ENCODE data around the gene PSMG1.

Gene PSMG1

DNA sequence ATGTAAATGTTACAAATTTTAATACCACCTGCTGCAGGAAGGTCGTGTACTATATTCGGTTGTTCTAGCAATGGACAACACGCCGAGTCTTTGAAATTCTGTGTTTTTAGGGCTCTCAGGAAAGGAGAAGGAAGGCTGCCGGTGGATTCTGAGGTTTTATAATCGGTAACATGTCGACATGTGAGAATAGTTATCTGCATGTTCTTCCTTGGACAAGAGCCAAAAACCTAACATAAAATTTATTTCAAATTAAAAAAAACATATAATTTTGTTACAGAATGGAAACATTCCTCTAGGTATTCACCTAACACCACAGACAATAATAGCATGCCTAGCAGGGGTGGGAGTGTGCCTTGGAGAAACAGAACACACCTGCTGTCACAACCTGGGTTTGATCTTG, 4.8 kb downstream of the PSMG1 start:
- Histone ChIP-seq H3K36me3 (ENCODE audit: control insufficient read depth, insufficient read depth, low read length) (peaks cover 12% of the 10 kb centered on the region), H3K27me3 (ENCODE audit: control insufficient read depth, insufficient read depth, low read length, poor library complexity, severe bottlenecking) (no peaks in the 10 kb centered on the region), H3K4me1 (ENCODE audit: control insufficient read depth, insufficient read depth, low read length) (peaks cover 6% of the 10 kb centered on the region), H3K27ac (ENCODE audit: insufficient read depth, low read depth, low read length, poor library complexity, severe bottlenecking) (no peak overlapping the region), H3K4me3 (ENCODE audit: insufficient read depth, low read depth, low read length) (no peak overlapping the region), H3K9me3 (ENCODE audit: control insufficient read depth, low read length) (no peaks in the 10 kb centered on the region)
- 95 to 97% methylated on average over 6 to 7 of the region's 7 CpGs for WGBS, 2 experiments

DNA sequence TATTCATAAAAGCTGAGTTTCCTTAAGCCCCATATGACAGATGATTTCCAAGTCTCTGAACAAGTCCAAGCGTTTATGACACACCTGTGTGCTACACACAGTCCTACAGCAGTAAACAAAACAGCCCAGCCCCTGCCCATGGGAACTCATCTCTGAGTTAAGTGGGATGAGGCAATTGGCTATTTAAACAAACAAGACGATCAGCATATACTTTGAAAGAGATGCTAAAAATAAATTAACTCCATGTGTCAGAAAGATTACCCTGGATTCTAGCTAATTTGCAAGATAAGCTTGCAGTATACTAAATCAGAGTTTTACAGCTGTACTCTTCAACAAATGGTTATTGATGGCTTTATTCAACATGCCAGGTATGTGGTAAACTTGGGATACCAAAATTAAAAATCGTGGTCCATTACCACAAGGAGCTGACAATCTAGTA, 7.0 kb downstream of the PSMG1 start:
- 62 to 64% methylated on average over 3 of the region's 3 CpGs for WGBS, 2 experiments

GRCh38 chr21:39175665-39176064, 7.6 kb downstream of the PSMG1 start:
- H3K36me3 ChIP-seq (ENCODE audit: control insufficient read depth, insufficient read depth, low read length) = peaks cover 12% of the 10 kb centered on the region
- no peak overlapping the region for H3K27ac ChIP-seq (ENCODE audit: insufficient read depth, low read depth, low read length, poor library complexity, severe bottlenecking)
- 91% methylated on average over 10 of the region's 10 CpGs for WGBS, 2 experiments
- H3K4me1 ChIP-seq (ENCODE audit: control insufficient read depth, insufficient read depth, low read length) = no peaks in the 10 kb centered on the region
- H3K27me3 ChIP-seq (ENCODE audit: control insufficient read depth, insufficient read depth, low read length, poor library complexity, severe bottlenecking) = no peaks in the 10 kb centered on the region
- no peaks in the 10 kb centered on the region for H3K9me3 ChIP-seq (ENCODE audit: control insufficient read depth, low read length)
- no peak overlapping the region for H3K4me3 ChIP-seq (ENCODE audit: insufficient read depth, low read depth, low read length)

More for the DNA sequence above, 7.0 kb downstream of the PSMG1 start:
- no peak overlapping the region for H3K4me3 ChIP-seq (ENCODE audit: insufficient read depth, low read depth, low read length)
- peaks cover 12% of the 10 kb centered on the region for H3K36me3 ChIP-seq (ENCODE audit: control insufficient read depth, insufficient read depth, low read length)
- H3K4me1 ChIP-seq (ENCODE audit: control insufficient read depth, insufficient read depth, low read length) = no peaks in the 10 kb centered on the region
- H3K9me3 ChIP-seq (ENCODE audit: control insufficient read depth, low read length) = no peaks in the 10 kb centered on the region
- H3K27ac ChIP-seq (ENCODE audit: insufficient read depth, low read depth, low read length, poor library complexity, severe bottlenecking) = no peak overlapping the region
- no peaks in the 10 kb centered on the region for H3K27me3 ChIP-seq (ENCODE audit: control insufficient read depth, insufficient read depth, low read length, poor library complexity, severe bottlenecking)

DNA sequence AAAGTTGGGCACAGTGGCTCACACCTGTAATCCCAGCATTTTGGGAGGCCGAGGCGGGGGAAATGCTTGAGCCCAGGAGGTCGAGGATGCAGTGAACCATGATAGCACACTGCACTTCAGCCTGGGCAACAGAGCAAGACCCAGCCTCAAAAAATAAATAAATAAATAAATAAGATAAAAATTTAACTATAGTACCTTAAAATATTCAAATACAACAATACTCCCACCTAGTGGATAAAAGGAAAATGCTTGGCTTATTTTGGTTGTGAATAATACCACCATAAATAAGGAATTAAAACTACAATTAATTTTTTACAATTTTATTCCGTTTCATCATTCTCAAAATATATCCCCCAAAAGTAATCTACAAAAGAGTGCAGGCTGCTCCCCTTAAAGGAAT, 8.1 kb downstream of the PSMG1 start:
- no peaks in the 10 kb centered on the region for H3K9me3 ChIP-seq (ENCODE audit: control insufficient read depth, low read length)
- no peak overlapping the region for H3K27ac ChIP-seq (ENCODE audit: insufficient read depth, low read depth, low read length, poor library complexity, severe bottlenecking)
- H3K4me1 ChIP-seq (ENCODE audit: control insufficient read depth, insufficient read depth, low read length) = no peaks in the 10 kb centered on the region
- peaks cover 9% of the 10 kb centered on the region for H3K36me3 ChIP-seq (ENCODE audit: control insufficient read depth, insufficient read depth, low read length)
- no peaks in the 10 kb centered on the region for H3K27me3 ChIP-seq (ENCODE audit: control insufficient read depth, insufficient read depth, low read length, poor library complexity, severe bottlenecking)
- H3K4me3 ChIP-seq (ENCODE audit: insufficient read depth, low read depth, low read length) = no peak overlapping the region
- 81 to 95% methylated on average over 4 of the region's 4 CpGs for WGBS, 2 experiments

GRCh38 chr21:39173716-39174680, 9.3 kb downstream of the PSMG1 start:
- Histone ChIP-seq H3K27me3 (ENCODE audit: control insufficient read depth, insufficient read depth, low read length, poor library complexity, severe bottlenecking) (no peaks in the 10 kb centered on the region), H3K36me3 (ENCODE audit: control insufficient read depth, insufficient read depth, low read length) (peaks cover 3% of the 10 kb centered on the region)
- WGBS, 2 experiments = 95 to 97% methylated on average over 3 of the region's 3 CpGs

GRCh38 chr21:39169906-39170305, 13.3 kb downstream of the PSMG1 start:
- H3K27me3 ChIP-seq (ENCODE audit: control insufficient read depth, insufficient read depth, low read length, poor library complexity, severe bottlenecking) = no peaks in the 10 kb centered on the region
- H3K9me3 ChIP-seq (ENCODE audit: control insufficient read depth, low read length) = peaks cover 1% of the 10 kb centered on the region
- no peaks in the 10 kb centered on the region for H3K4me1 ChIP-seq (ENCODE audit: control insufficient read depth, insufficient read depth, low read length)
- no peak overlapping the region for H3K27ac ChIP-seq (ENCODE audit: insufficient read depth, low read depth, low read length, poor library complexity, severe bottlenecking)
- 95 to 96% methylated on average over 5 of the region's 5 CpGs for WGBS, 2 experiments
- H3K4me3 ChIP-seq (ENCODE audit: insufficient read depth, low read depth, low read length) = no peak overlapping the region
- H3K36me3 ChIP-seq (ENCODE audit: control insufficient read depth, insufficient read depth, low read length) = no peaks in the 10 kb centered on the region

More at GRCh38 chr21:39173716-39174680, 9.3 kb downstream of the PSMG1 start:
- Histone ChIP-seq H3K27ac (ENCODE audit: insufficient read depth, low read depth, low read length, poor library complexity, severe bottlenecking) (no peak overlapping the region), H3K4me3 (ENCODE audit: insufficient read depth, low read depth, low read length) (no peak overlapping the region), H3K9me3 (ENCODE audit: control insufficient read depth, low read length) (no peaks in the 10 kb centered on the region), H3K4me1 (ENCODE audit: control insufficient read depth, insufficient read depth, low read length) (no peaks in the 10 kb centered on the region)

DNA sequence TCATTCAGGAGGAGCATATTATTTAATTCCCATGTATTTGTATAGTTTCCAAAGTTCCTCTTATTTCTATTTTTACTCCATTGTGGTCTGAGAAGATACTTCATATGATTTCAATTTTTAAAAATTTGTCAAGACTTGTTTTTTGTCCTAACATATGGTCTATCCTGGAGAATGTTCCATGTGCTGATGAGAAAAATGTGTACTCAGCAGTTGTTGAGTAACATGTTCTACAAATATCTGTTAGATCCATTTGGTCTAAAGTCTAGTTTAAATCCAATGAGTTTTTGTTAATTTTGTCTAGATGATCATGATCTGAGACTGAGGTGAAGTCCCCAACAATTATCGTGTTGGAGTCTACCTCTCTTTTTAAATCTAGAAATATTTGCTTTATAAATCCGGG, 14.5 kb downstream of the PSMG1 start:
- 100% methylated on average over 2 of the region's 2 CpGs; no CpG with 5 or more reads in 1 of the 2 experiments for WGBS, 2 experiments
- no peak overlapping the region for H3K27ac ChIP-seq (ENCODE audit: insufficient read depth, low read depth, low read length, poor library complexity, severe bottlenecking)
- H3K4me3 ChIP-seq (ENCODE audit: insufficient read depth, low read depth, low read length) = no peak overlapping the region
- no peaks in the 10 kb centered on the region for H3K4me1 ChIP-seq (ENCODE audit: control insufficient read depth, insufficient read depth, low read length)
- peaks cover 4% of the 10 kb centered on the region for H3K9me3 ChIP-seq (ENCODE audit: control insufficient read depth, low read length)
- H3K36me3 ChIP-seq (ENCODE audit: control insufficient read depth, insufficient read depth, low read length) = no peaks in the 10 kb centered on the region
- H3K27me3 ChIP-seq (ENCODE audit: control insufficient read depth, insufficient read depth, low read length, poor library complexity, severe bottlenecking) = no peaks in the 10 kb centered on the region

- Histone ChIP-seq H3K4me3 (ENCODE audit: insufficient read depth, low read depth, low read length) (no peak overlapping the region), H3K4me1 (ENCODE audit: control insufficient read depth, insufficient read depth, low read length) (no peaks in the 10 kb centered on the region), H3K36me3 (ENCODE audit: control insufficient read depth, insufficient read depth, low read length) (no peaks in the 10 kb centered on the region), H3K27me3 (ENCODE audit: control insufficient read depth, insufficient read depth, low read length, poor library complexity, severe bottlenecking) (no peaks in the 10 kb centered on the region), H3K27ac (ENCODE audit: insufficient read depth, low read depth, low read length, poor library complexity, severe bottlenecking) (no peak overlapping the region), H3K9me3 (ENCODE audit: control insufficient read depth, low read length) (peaks cover 4% of the 10 kb centered on the region)
- WGBS, 2 experiments = 91 to 93% methylated on average over 2 of the region's 2 CpGs
Observed at GRCh38 chr21:39164523-39164922, 18.7 kb downstream of the PSMG1 start.

DNA sequence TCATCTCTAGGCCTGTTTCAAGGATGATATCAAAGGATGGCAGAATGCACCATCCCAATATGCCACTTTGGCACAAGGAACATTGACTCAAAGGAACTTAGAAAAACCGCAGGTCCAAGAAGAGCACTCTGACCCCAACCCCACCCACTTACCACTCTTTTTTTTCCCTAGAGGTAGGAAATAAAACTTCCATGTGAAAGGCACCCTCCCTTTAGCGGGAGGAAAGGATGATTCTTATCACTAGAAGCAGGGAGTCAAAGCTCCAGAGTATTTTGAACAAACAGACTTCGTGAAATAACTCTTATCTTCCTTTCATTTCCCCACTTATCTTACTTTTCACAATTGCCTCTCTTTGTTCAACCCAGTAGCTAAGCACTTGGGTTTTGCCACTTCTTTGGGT, 22.2 kb downstream of the PSMG1 start:
- WGBS, 2 experiments = 93% methylated on average over 3 of the region's 3 CpGs
- H3K9me3 ChIP-seq (ENCODE audit: control insufficient read depth, low read length) = peaks cover 4% of the 10 kb centered on the region
- H3K4me1 ChIP-seq (ENCODE audit: control insufficient read depth, insufficient read depth, low read length) = no peaks in the 10 kb centered on the region
- H3K27me3 ChIP-seq (ENCODE audit: control insufficient read depth, insufficient read depth, low read length, poor library complexity, severe bottlenecking) = no peaks in the 10 kb centered on the region
- no peak overlapping the region for H3K27ac ChIP-seq (ENCODE audit: insufficient read depth, low read depth, low read length, poor library complexity, severe bottlenecking)
- H3K4me3 ChIP-seq (ENCODE audit: insufficient read depth, low read depth, low read length) = no peak overlapping the region
- no peaks in the 10 kb centered on the region for H3K36me3 ChIP-seq (ENCODE audit: control insufficient read depth, insufficient read depth, low read length)

DNA sequence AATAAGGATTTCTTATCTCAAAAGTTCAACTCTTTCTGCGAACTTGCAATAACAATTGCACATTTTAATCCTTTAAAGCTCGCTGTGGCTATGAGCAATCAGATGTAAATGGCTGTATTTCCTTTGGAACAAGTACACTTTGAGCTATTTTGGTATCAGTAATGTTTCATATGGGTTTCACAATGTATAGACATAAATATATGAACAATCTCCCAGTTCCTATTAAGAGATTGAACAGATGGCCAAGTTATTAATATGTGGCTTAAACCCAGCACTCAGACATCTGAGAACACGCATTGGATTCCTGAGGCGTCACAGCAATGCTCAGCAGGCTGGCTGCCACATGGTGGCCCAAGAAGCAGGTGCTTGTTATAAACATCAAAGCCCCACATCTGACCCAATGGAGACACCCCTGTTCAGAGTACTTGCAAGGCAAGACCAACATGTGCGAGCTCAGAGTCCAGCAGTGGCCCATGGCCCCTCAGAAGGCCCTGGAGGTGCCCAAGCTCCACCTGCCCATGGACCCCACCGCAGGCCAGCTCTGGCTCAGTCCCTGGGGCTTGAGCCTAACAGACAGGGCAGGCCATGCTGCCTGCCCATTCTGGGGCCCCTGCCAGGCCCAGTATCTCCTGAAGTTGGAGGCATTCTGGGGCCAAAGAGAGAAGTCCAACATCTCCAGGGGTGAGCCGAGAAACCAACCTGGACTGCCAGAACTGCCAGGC, 23.7 kb downstream of the PSMG1 start:
- H3K27ac ChIP-seq (ENCODE audit: insufficient read depth, low read depth, low read length, poor library complexity, severe bottlenecking) = no peak overlapping the region
- no peak overlapping the region for H3K4me3 ChIP-seq (ENCODE audit: insufficient read depth, low read depth, low read length)
- WGBS, 2 experiments = 94 to 95% methylated on average over 7 of the region's 7 CpGs

More for the DNA sequence above, 23.7 kb downstream of the PSMG1 start:
- H3K36me3 ChIP-seq (ENCODE audit: control insufficient read depth, insufficient read depth, low read length) = no peaks in the 10 kb centered on the region
- no peaks in the 10 kb centered on the region for H3K9me3 ChIP-seq (ENCODE audit: control insufficient read depth, low read length)
- no peaks in the 10 kb centered on the region for H3K27me3 ChIP-seq (ENCODE audit: control insufficient read depth, insufficient read depth, low read length, poor library complexity, severe bottlenecking)
- H3K4me1 ChIP-seq (ENCODE audit: control insufficient read depth, insufficient read depth, low read length) = no peaks in the 10 kb centered on the region

Data from ectodermal cell (in vitro differentiated cells).